ENCODE results near the gene RBMS1. TPM values are rescaled to one million over a fixed set of nuclear protein-coding genes. Genes with fewer than 3 reads are reported as not detected.

RBMS1 gene
- total RNA-seq, 1 donor from 2014 or later: 93.3 TPM

DNA sequence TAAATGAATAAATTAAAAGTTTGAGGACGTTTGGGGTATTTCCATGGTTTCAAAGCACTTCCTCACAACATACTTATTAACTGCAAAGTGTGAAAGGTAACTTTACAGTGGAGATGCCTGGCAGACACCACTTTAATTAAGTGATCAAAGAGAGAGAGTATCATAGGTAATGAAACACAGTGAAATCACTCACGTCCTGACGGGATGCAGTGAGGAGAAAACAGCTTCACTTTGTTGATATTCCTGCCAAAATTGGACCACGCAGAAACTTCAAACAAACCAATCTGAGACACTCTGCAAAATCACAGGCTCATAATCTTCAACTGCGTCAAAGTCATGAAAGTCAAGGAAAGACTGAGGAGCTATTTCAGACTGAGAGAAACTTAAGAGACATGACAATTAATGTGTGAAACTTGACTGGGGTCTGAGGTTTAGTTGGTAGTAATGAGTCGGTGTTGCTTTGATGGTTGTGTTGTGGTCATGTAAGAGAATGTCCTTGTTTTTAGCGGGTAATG, 227.5 kb downstream of the RBMS1 start:
- Histone ChIP-seq H3K27me3 (no peaks in the 10 kb centered on the region), H3K9me3 (no peaks in the 10 kb centered on the region), H3K4me1 (peaks cover 34% of the 10 kb centered on the region), H3K27ac (no peak overlapping the region), H3K4me3 (no peak overlapping the region), H3K36me3 (no peaks in the 10 kb centered on the region)
- DNase-seq (ENCODE audit: extremely low spot score in 2 of 2): no peak
- intact Hi-C loops (cut with DNase I): no loop called here
- no peak for TF ChIP-seq POLR2AphosphoS5 (IDR thresholded peaks at IDR 0.05; ENCODE audit: insufficient read depth in 1 of 2, low read depth in 1 of 2)
- no peak for TF ChIP-seq CTCF (IDR thresholded peaks at IDR 0.05)
- TF ChIP-seq POLR2A (IDR thresholded peaks at IDR 0.05): no peak

DNA sequence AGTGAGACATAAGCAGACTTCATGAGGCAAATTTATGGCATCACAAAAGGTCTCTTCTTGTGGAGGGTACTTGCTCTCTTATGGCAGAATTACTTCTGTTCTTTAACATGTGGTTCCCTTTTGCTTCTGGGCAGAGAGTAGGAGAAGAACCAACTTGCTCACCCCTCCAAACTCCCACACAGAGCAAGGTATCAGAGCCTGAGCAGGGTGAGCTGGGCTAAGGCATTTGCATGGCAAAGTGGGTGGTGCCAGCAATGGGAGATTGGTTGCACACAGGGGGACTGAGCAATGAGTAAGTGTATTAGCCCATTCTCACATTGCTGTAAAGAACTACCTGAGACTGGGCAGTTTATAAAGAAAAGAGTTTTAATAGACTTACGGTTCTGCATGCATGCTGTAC, 229.3 kb downstream of the RBMS1 start:
- intact Hi-C loops (cut with DNase I): no loop called here
- Histone ChIP-seq H3K9me3 (no peaks in the 10 kb centered on the region), H3K36me3 (no peaks in the 10 kb centered on the region), H3K4me3 (no peak overlapping the region), H3K4me1 (peaks cover 16% of the 10 kb centered on the region), H3K27ac (no peak overlapping the region), H3K27me3 (no peaks in the 10 kb centered on the region)
- TF ChIP-seq POLR2A (IDR thresholded peaks at IDR 0.05) (no peak), POLR2AphosphoS5 (IDR thresholded peaks at IDR 0.05; ENCODE audit: insufficient read depth in 1 of 2, low read depth in 1 of 2) (no peak), CTCF (IDR thresholded peaks at IDR 0.05) (no peak)
- DNase-seq (ENCODE audit: extremely low spot score in 2 of 2): no peak

DNA sequence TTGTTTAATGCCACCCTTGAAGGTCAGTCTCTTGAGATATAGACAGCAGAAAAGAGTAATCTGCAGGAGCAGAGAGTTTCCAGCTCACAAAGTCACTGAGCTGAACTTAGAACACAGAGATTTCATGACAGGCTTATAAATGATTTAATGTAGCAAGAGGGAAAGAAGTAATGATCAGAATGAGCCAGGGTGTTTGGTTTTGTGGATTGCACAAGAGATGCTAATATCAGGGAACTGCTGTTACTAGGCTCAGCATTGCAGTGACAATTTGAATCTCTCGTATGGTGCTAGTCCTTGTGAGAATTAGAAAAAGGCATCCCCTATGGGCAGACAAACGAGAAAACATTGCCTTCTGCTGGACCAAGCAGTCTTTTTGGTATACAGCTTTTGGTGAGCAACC, 231.9 kb downstream of the RBMS1 start:
- Histone ChIP-seq H3K4me3 (no peak overlapping the region), H3K4me1 (peaks cover 8% of the 10 kb centered on the region), H3K27ac (no peak overlapping the region), H3K9me3 (no peaks in the 10 kb centered on the region), H3K36me3 (no peaks in the 10 kb centered on the region), H3K27me3 (no peaks in the 10 kb centered on the region)
- TF ChIP-seq CTCF (IDR thresholded peaks at IDR 0.05): no peak
- TF ChIP-seq POLR2A (IDR thresholded peaks at IDR 0.05): no peak
- no peak for TF ChIP-seq POLR2AphosphoS5 (IDR thresholded peaks at IDR 0.05; ENCODE audit: insufficient read depth in 1 of 2, low read depth in 1 of 2)
- no peak for DNase-seq (ENCODE audit: extremely low spot score in 2 of 2)
- intact Hi-C loops (cut with DNase I): no loop called here

DNA sequence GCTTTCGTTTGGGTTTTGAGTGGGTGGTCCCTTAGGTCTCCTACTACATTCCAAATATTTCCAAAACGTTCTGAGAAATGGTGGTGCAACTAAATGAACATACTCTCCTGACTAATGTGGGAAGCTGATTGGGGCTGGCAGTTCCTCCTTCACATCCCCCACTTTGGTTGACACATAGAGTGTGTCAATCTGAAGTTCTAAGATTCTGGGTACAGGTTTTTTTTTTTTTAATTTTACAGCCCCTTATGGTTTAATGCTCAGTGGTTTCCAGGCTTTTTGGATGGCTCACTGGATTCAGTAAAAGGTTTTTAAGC, 235.2 kb downstream of the RBMS1 start:
- no peak overlapping the region for H3K27ac ChIP-seq
- H3K4me3 ChIP-seq: no peak overlapping the region
- no peaks in the 10 kb centered on the region for H3K9me3 ChIP-seq
- no peaks in the 10 kb centered on the region for H3K27me3 ChIP-seq
- DNase-seq (ENCODE audit: extremely low spot score in 2 of 2): no peak
- H3K36me3 ChIP-seq: no peaks in the 10 kb centered on the region
- intact Hi-C loops (cut with DNase I): loop anchor here (10.0 kb wide), 1 partner anchor 736 kb away; no protein-coding TSS in a partner anchor
- H3K4me1 ChIP-seq: peaks cover 8% of the 10 kb centered on the region
- TF ChIP-seq POLR2A (IDR thresholded peaks at IDR 0.05) (no peak), CTCF (IDR thresholded peaks at IDR 0.05) (no peak), POLR2AphosphoS5 (IDR thresholded peaks at IDR 0.05; ENCODE audit: insufficient read depth in 1 of 2, low read depth in 1 of 2) (no peak)

DNA sequence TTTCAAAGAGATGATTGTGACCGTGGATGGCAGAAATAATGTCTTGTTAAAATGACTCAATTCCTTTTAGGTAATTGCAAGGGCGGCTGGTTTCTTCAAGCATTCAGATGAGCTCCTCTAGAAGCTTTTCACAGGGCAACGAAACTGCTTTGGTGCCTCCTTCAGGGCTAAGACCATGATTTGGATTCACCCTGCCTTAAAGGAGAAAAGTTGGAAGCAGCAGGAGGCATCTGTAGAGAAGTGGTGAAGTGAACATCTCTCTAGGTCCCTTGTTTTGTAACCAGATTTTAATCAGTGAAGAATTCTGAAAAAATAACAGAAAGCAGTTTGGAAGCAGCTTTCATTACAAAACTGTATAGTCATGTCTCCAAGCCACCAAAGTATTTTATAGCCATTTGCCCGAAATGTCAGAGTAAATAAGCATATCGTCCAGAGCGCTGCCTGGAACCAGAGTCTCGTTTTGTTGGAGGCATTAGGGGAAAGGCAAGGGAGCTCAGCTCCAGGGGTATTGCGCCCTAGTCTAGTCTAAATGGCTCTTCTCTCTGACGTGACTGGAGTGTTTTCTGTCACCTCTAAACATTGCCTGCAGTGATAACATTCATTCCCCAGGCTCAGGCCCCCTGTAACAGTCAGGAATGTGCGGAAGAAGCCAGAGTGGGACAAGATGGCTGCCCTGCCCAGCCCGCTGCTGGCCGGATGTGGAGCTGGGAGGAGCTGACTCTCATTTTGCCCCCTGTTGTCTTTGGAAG, 235.7 kb downstream of the RBMS1 start:
- Histone ChIP-seq H3K4me1 (peaks cover 8% of the 10 kb centered on the region), H3K27me3 (no peaks in the 10 kb centered on the region), H3K9me3 (no peaks in the 10 kb centered on the region), H3K36me3 (no peaks in the 10 kb centered on the region), H3K27ac (peak overlapping the region; percentile 7), H3K4me3 (no peak overlapping the region)
- TF ChIP-seq POLR2AphosphoS5 (IDR thresholded peaks at IDR 0.05; ENCODE audit: insufficient read depth in 1 of 2, low read depth in 1 of 2): no peak
- TF ChIP-seq CTCF (IDR thresholded peaks at IDR 0.05): no peak
- TF ChIP-seq POLR2A (IDR thresholded peaks at IDR 0.05): no peak
- intact Hi-C loops (cut with DNase I): loop anchor here (10.0 kb wide), 1 partner anchor 737 kb away; no protein-coding TSS in a partner anchor
- no peak for DNase-seq (ENCODE audit: extremely low spot score in 2 of 2)

Measured in vagina (tissue), 2 donors.